ENCODE data around the gene GALNT17. TPM values are rescaled to one million over a fixed set of nuclear protein-coding genes. Genes with fewer than 3 reads are reported as not detected.

GALNT17 gene
- total and polyA plus RNA-seq, 4 donors: 2.8 to 10.8 (median 7.4) TPM

DNA sequence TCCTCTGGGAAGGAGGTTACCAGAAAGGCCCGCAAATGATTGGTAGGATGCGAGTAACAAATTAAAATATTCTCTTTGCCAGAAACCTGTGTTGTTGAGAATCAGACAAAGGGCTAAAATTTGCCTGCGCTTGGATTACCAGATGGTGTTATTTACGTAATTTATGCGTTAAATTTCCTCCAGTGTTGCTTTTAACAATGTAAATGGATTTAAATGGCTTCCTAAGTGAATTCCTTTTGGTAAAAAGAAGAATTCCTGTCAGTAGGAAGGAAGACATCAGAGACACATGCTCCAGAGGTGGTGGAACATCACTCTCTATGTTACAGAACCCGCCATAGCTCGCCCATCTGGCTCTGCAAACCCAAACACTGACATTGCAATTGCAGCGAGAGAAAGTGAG, 520.6 kb downstream of the GALNT17 start:
- no peak overlapping the region for H3K4me3 ChIP-seq

DNA sequence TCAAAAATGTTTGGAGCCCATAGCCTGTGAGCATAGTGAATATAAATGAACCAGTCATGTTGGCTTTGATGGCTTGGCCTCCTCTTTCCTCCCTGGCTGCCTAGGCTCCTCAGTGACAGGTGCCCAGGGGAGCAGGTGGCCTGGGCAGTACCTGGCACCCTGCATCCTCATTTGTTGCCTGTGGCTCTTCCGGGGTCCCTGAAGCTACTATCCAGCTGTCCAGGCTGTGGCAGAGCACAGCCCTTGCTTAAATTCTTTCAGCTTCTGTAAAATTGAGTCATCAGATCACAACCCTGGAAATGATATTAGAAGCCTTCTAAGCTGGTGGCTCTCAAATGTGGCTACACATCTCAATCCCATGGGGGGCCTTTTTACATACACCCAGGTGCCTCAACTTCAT, 525.4 kb downstream of the GALNT17 start:
- peaks cover 0 to 6% (median 0%) of the 10 kb centered on the region in 4 donors for H3K9me3 ChIP-seq (ENCODE audit: control insufficient read depth in 4 of 4, insufficient read depth in 3 of 4, low read length in 3 of 4)
- no peak overlapping the region for H3K27ac ChIP-seq (ENCODE audit: low read depth in 1 of 2, low read length in 1 of 2)
- no peak overlapping the region for H3K9ac ChIP-seq (ENCODE audit: insufficient read depth in 1 of 2, low read length in 2 of 2)
- H3K4me1 ChIP-seq (ENCODE audit: control insufficient read depth in 5 of 5, insufficient read depth in 5 of 5, low read length in 5 of 5): no peaks in the 10 kb centered on the region
- ATAC-seq (ENCODE audit: insufficient read depth, low FRiP score): no peak
- no peak for DNase-seq
- TF ChIP-seq, protein P1, sequence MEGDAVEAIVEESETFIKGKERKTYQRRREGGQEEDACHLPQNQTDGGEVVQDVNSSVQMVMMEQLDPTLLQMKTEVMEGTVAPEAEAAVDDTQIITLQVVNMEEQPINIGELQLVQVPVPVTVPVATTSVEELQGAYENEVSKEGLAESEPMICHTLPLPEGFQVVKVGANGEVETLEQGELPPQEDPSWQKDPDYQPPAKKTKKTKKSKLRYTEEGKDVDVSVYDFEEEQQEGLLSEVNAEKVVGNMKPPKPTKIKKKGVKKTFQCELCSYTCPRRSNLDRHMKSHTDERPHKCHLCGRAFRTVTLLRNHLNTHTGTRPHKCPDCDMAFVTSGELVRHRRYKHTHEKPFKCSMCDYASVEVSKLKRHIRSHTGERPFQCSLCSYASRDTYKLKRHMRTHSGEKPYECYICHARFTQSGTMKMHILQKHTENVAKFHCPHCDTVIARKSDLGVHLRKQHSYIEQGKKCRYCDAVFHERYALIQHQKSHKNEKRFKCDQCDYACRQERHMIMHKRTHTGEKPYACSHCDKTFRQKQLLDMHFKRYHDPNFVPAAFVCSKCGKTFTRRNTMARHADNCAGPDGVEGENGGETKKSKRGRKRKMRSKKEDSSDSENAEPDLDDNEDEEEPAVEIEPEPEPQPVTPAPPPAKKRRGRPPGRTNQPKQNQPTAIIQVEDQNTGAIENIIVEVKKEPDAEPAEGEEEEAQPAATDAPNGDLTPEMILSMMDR (IDR thresholded peaks at IDR 0.05; ENCODE audit: control extremely low read depth, extremely low read depth): no peak
- H3K27me3 ChIP-seq (ENCODE audit: control insufficient read depth in 3 of 3, insufficient read depth in 3 of 3, low read length in 2 of 3): no peaks in the 10 kb centered on the region
- WGBS, 2 donors: 90 to 100% methylated on average over 1 of the region's 1 CpG
- H3K4me3 ChIP-seq: no peak overlapping the region
- H3K36me3 ChIP-seq (ENCODE audit: control insufficient read depth in 4 of 4, insufficient read depth in 4 of 4, low read length in 4 of 4): no peaks in the 10 kb centered on the region

More for the DNA sequence above, 520.6 kb downstream of the GALNT17 start:
- peaks cover 0 to 6% (median 3%) of the 10 kb centered on the region in 4 donors for H3K36me3 ChIP-seq (ENCODE audit: control insufficient read depth in 4 of 4, insufficient read depth in 4 of 4, low read length in 4 of 4)
- DNase-seq (no peak), ATAC-seq (ENCODE audit: insufficient read depth, low FRiP score) (no peak)
- WGBS, 2 donors: 69 to 71% methylated on average over 8 of the region's 8 CpGs
- H3K9me3 ChIP-seq (ENCODE audit: control insufficient read depth in 4 of 4, insufficient read depth in 3 of 4, low read length in 3 of 4): peaks cover 0 to 23% (median 0%) of the 10 kb centered on the region in 4 donors
- no peak overlapping the region for H3K27ac ChIP-seq (ENCODE audit: low read depth in 1 of 2, low read length in 1 of 2)
- no peaks in the 10 kb centered on the region for H3K27me3 ChIP-seq (ENCODE audit: control insufficient read depth in 3 of 3, insufficient read depth in 3 of 3, low read length in 2 of 3)
- H3K9ac ChIP-seq (ENCODE audit: insufficient read depth in 1 of 2, low read length in 2 of 2): no peak overlapping the region
- H3K4me1 ChIP-seq (ENCODE audit: control insufficient read depth in 5 of 5, insufficient read depth in 5 of 5, low read length in 5 of 5): no peaks in the 10 kb centered on the region
- TF ChIP-seq, protein P1 (IDR thresholded peaks at IDR 0.05; ENCODE audit: control extremely low read depth, extremely low read depth): no peak

DNA sequence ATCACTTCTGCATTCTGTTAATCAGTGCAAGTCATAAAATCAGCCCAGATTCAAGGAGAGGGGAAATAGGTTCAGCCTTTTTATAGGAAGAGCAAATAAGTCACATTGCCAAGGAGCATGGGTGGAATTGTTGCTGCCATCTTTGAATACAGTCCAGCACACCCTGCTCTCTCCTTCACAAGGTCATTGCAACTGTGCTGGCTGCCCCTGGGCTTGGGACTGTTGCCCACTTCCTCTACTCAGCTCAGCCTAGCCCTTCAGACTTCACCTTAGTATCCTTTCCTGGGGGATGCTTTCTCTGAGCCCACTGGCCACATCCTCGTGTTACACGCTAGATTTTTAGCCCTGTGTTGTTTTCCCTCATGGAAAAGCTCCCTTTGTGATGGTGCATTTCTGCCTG, 527.7 kb downstream of the GALNT17 start:
- no peak overlapping the region for H3K27ac ChIP-seq (ENCODE audit: low read depth in 1 of 2, low read length in 1 of 2)
- H3K4me3 ChIP-seq: no peak overlapping the region
- H3K4me1 ChIP-seq (ENCODE audit: control insufficient read depth in 5 of 5, insufficient read depth in 5 of 5, low read length in 5 of 5): no peaks in the 10 kb centered on the region
- peaks cover 0 to 3% (median 0%) of the 10 kb centered on the region in 4 donors for H3K36me3 ChIP-seq (ENCODE audit: control insufficient read depth in 4 of 4, insufficient read depth in 4 of 4, low read length in 4 of 4)
- ATAC-seq (ENCODE audit: insufficient read depth, low FRiP score) (no peak), DNase-seq (no peak)
- 95 to 96% methylated on average over 2 of the region's 2 CpGs for WGBS, 2 donors
- no peak overlapping the region for H3K9ac ChIP-seq (ENCODE audit: insufficient read depth in 1 of 2, low read length in 2 of 2)
- no peaks in the 10 kb centered on the region for H3K27me3 ChIP-seq (ENCODE audit: control insufficient read depth in 3 of 3, insufficient read depth in 3 of 3, low read length in 2 of 3)
- TF ChIP-seq, protein P1 (IDR thresholded peaks at IDR 0.05; ENCODE audit: control extremely low read depth, extremely low read depth): no peak
- H3K9me3 ChIP-seq (ENCODE audit: control insufficient read depth in 4 of 4, insufficient read depth in 3 of 4, low read length in 3 of 4): peaks cover 0 to 10% (median 0%) of the 10 kb centered on the region in 4 donors

DNA sequence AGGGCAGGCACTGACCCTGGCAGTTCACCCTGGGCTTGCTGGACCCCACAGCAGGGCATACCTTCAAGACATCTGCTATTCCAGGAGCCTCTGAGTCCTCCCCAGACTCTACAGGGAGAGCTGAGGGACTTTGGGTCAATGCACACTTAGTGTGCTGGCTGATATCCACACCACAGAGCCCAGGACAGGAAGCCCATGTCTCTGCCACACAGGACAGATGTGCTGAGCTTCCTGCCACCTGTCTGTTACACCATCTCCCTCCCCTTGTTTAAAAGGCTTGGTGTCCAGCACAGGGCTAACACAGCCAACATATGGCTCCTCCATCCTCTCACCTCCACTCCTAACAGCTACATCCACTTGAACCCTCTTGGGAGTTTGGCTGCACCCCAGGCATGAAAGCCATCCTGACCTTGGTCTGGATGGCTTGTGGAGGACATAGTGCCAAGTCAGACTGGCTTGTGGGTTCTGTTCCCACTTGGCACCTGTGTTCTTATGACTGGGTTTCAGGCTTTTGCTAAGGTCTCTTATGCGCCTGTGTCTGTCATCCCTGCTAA, 529.8 kb downstream of the GALNT17 start:
- Histone ChIP-seq H3K4me1 (ENCODE audit: control insufficient read depth in 5 of 5, insufficient read depth in 5 of 5, low read length in 5 of 5) (no peaks in the 10 kb centered on the region), H3K27me3 (ENCODE audit: control insufficient read depth in 3 of 3, insufficient read depth in 3 of 3, low read length in 2 of 3) (no peaks in the 10 kb centered on the region), H3K9ac (ENCODE audit: insufficient read depth in 1 of 2, low read length in 2 of 2) (no peak overlapping the region), H3K4me3 (no peak overlapping the region), H3K27ac (ENCODE audit: low read depth in 1 of 2, low read length in 1 of 2) (no peak overlapping the region), H3K9me3 (ENCODE audit: control insufficient read depth in 4 of 4, insufficient read depth in 3 of 4, low read length in 3 of 4) (peaks cover 0 to 10% (median 0%) of the 10 kb centered on the region in 4 donors), H3K36me3 (ENCODE audit: control insufficient read depth in 4 of 4, insufficient read depth in 4 of 4, low read length in 4 of 4) (peaks cover 0 to 5% (median 0%) of the 10 kb centered on the region in 4 donors)
- DNase-seq (no peak), ATAC-seq (ENCODE audit: insufficient read depth, low FRiP score) (no peak)
- WGBS, 2 donors: 94 to 95% methylated on average over 1 of the region's 1 CpG
- TF ChIP-seq, protein P1 (IDR thresholded peaks at IDR 0.05; ENCODE audit: control extremely low read depth, extremely low read depth): no peak

Data from lung (tissue), 12 donors.